GM18858 (cell line): Measurements from ENCODE around the gene TMEM18.
"Not testable (repeated sequence)": the region's sequence is repeated elsewhere in the genome, so short reads cannot be mapped to it uniquely, and the experiment has no call there.

Source experiments
- ATAC-seq: cut with Tn5 transposase; IDR thresholded peaks from one replicate; pipeline ENCODE4 v1.9.1; 2021; ENCODE audit not compliant: unreplicated experiment

Gene TMEM18

GRCh38 chr2:677056-677958, at the start of gene TMEM18:
TSS of gene TMEM18 (minus strand) at chr2:677406. CDS start at chr2:677345, 61 bp downstream.
- peak; percentile 46 for ATAC-seq

- peak; percentile 79 for ATAC-seq
These were observed 49.0 kb upstream of the TMEM18 start for GRCh38 chr2:726169-726568.

GRCh38 chr2:725468-725867, 48.3 kb upstream of the TMEM18 start:
- no peak for ATAC-seq

GRCh38 chr2:723761-724160, 46.6 kb upstream of the TMEM18 start:
- no peak for ATAC-seq

- no peak for ATAC-seq
These were observed 43.6 kb upstream of the TMEM18 start for GRCh38 chr2:720842-721241.

- no peak for ATAC-seq
These were observed 42.5 kb upstream of the TMEM18 start for GRCh38 chr2:719734-720133.

- no peak for ATAC-seq
These were observed 42.0 kb upstream of the TMEM18 start for GRCh38 chr2:719191-719590.

- no peak for ATAC-seq
These were observed 40.5 kb upstream of the TMEM18 start for GRCh38 chr2:717661-718060.

GRCh38 chr2:715854-716560, 38.8 kb upstream of the TMEM18 start:
- no peak for ATAC-seq

- ATAC-seq, result no peak
These were observed 37.8 kb upstream of the TMEM18 start for GRCh38 chr2:715038-715437.

- peak; percentile 98 for ATAC-seq
These were observed 37.0 kb upstream of the TMEM18 start for GRCh38 chr2:714005-714741.

GRCh38 chr2:710867-711665, 33.9 kb upstream of the TMEM18 start:
- ATAC-seq, result no peak

GRCh38 chr2:709138-709765, 32.0 kb upstream of the TMEM18 start:
- no peak for ATAC-seq

- ATAC-seq, result no peak
These were observed 31.5 kb upstream of the TMEM18 start for GRCh38 chr2:708667-709066.

- ATAC-seq, result peak; percentile 98
These were observed 28.8 kb upstream of the TMEM18 start for GRCh38 chr2:705971-706511.

- ATAC-seq, result not testable (repeated sequence)
These were observed 25.6 kb upstream of the TMEM18 start for GRCh38 chr2:702765-703164.

- ATAC-seq, result no peak
These were observed 19.9 kb upstream of the TMEM18 start for GRCh38 chr2:696999-697627.

- ATAC-seq, result peak; percentile 95
These were observed 19.3 kb upstream of the TMEM18 start for GRCh38 chr2:696463-696862.

GRCh38 chr2:694906-695510, 17.8 kb upstream of the TMEM18 start:
- no peak for ATAC-seq
